Hypothalamus (tissue), 51 donors: ENCODE data around the gene PCGF1.

Experiments used
- DNase-seq, 51 donors: peaks; one replicate each; lab custom pipeline; 2025; lab: John Stamatoyannopoulos, UW

Gene PCGF1

DNA sequence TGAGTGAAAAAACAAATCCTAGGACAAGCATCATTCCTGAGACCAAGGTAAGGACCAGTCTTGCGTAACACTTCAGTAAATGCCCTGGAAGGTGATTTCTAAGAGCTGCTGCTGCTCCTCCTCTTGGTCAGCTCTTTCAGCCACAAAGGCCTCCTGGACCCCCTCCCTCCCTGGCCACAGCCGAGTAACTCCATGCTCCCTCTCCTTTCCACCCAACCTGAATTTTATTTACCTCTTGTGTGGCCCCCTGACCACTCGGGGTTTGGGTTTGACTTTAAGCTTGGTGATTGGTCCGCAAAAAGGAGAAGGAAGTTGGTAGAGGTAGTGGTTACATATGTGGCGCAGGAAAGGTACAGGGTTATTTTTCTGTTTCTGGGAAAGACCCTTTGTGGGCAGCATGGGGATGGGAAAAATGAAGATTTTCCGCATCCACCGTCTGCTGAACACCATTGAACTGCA is 31.4 kb upstream of the PCGF1 start:
- DNase-seq: no peak

DNA sequence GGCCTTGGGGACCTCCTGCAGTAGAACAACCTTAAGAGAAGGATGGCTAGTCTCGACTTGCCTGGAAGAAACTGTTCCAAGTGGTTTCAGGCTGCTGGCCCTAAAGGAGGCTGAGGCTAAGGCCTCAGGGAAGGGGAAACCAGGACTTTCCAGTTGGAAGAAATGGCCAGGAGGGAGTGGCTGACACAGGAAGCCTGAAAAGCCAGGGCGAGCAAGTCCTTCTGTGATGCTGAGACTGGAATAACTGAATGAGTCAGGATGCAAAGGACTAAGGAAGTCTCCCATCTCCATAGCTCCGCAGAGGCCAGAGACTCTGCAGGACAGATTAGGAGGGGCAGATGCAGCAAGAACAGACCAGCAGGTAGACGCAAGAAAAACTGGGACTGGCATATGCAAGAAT is 29.6 kb upstream of the PCGF1 start:
- DNase-seq: no peak

DNA sequence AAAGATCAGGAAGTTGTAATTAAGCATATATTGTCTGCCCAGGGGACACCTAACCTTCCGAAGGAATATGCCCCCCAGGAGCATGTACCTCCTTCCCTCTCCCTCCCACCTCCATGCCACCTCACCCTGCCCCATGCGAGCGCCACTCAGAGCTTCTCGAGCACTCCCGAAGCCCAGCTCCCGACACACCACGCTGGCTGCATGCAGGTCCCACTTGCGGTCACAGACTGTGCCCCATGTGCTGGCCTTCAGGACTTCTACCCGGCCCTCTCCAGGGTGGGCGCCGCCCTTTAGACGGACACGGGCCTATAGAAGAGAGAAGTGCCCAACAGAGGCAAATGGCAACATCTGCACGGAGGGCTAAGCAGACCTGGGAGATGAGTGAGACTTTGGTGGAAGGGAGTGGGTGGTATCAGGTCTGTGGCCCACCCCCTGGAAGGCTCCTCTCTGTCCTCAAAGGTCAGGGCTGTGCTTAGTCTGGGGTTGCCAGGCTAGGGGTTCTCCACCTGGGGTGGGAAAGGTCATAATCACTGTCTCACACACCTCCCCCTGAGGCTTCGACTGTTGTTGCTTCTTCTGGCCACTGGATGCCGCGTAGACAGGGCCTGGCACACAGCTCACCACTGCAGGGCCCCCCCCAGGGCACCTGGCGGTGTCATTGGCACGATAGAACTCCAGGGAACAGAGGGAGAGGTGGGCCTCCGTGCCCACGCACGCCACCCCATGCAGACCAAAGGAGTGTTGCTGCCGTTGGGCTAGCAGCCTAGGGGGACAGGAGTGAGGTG is 28.9 kb upstream of the PCGF1 start:
- DNase-seq: no peak

DNA sequence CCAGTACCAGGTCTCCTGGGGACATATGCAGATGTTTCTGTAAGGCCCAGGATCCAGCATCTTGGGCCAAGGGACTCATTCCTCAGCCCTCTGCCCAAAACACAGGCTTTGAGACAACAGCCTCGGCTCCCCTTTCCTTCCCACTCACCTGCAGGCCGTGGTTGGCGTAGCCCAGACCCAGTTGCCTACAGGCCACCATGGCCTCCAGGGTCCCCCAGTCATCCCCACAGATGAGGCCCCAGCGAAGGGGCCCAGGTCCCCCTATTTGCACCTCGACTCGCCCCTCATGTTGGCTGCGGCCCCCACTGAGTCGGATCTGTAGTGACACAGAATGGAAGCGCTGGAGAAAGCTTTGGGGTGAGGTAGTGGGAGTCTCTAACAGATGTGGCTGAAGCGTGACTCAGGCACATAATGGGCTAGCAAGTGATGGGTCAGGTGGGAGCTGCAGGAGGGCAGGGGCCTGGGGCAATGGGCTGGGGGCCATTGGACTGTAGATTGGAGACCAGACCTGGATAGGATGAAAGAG is 28.0 kb upstream of the PCGF1 start:
- no peak for DNase-seq

DNA sequence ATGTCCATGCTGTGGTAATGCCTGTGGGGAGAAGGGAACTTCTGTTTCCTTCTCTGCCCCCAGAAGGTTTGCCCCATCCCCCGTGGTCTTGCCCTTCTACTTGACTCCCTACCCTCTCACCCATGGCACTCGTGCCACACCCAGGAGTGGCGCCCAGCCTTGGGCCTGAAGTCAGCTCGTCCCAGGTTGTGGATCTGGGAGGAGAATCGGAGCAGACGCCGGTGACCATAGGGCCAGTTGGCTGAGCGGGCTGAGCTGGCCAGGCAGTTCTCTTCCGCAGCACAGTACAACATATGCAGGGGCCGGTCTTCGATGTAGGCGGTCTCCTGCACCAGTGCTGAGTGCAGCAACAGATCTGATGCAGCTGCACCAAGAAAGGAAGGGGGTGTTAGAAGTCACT is 26.9 kb upstream of the PCGF1 start:
- DNase-seq: no peak

DNA sequence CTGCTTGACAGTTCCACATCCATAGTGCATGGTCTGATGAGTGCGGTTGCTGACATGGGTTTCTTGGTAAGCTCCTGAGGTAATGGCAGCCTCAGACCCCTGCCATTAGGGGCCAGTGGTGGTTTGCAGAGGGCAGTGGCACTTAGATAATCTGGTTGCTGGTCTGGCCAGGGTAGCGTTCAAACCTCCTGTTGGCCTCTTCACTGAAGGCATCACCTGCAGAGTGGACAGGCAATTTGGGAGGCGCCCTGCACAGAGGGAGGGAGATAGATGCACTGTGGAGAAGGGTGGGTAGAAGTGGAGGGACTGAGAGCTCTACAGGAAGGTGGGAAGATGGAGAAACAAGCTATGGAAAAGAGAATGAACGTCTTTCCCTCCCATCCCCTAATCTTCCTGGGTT is 26.0 kb upstream of the PCGF1 start:
- no peak for DNase-seq

DNA sequence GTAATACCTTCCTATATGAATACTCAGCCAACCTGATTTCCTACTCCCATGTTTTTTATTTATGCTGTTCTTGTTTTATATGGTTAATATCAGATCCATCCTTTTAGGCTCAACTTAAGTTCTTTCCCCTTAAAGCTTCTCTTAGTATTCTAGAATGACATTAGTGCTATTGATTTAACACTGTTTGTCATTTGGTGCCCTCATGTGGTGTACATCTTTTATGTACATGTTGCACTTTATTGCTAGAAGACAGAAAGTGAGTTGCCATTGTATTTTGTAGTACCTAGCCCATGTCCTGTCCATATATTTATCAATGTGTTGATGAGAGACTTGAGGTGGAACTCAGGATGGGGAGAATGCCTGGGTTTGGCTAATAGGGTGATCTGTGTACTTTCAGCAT is 24.7 kb upstream of the PCGF1 start:
- DNase-seq: no peak

DNA sequence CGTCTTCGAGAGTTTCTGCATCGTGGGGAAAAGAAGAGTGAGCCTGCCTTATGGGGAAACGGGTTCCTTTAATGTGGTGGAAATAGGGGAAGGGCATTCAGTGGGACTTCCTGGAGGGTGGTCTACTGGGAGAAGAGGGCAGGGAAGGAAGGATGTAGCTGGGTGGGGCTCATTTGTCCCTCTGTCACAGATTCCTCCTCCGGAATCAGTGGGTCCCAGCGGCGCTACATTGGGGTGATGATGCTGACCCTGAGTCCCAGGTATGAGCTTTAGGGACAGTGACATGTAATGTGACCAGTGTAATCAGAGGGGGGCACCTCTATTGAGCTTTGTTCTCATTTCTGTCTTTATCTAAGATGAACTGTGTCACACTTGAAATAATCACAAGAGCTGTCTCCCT is 24.2 kb upstream of the PCGF1 start:
- DNase-seq: no peak

DNA sequence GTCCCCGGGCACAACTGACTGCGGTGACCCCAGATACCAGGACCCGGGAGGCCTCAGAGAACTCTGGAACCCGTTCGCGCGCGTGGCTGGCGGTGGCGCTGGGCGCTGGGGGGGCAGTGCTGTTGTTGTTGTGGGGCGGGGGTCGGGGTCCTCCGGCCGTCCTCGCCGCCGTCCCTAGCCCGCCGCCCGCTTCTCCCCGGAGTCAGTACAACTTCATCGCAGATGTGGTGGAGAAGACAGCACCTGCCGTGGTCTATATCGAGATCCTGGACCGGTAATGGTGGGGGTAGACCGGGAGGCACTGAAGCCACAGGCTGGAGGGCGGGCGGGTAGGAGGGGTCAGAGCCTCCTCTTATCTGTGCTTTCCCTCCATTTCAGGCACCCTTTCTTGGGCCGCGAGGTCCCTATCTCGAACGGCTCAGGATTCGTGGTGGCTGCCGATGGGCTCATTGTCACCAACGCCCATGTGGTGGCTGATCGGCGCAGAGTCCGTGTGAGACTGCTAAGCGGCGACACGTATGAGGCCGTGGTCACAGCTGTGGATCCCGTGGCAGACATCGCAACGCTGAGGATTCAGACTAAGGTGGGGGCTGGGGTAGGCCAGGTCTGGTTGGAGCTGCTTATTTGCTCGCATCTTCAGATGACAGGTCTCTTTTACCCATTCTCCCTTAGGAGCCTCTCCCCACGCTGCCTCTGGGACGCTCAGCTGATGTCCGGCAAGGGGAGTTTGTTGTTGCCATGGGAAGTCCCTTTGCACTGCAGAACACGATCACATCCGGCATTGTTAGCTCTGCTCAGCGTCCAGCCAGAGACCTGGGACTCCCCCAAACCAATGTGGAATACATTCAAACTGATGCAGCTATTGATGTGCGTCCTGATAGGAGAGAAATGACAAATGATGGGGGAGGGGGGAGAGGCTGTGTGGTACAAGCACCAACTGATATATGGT is 23.0 kb upstream of the PCGF1 start:
- peak in 26 of 51 donors; percentile 18 to 60 (median 38) for DNase-seq

DNA sequence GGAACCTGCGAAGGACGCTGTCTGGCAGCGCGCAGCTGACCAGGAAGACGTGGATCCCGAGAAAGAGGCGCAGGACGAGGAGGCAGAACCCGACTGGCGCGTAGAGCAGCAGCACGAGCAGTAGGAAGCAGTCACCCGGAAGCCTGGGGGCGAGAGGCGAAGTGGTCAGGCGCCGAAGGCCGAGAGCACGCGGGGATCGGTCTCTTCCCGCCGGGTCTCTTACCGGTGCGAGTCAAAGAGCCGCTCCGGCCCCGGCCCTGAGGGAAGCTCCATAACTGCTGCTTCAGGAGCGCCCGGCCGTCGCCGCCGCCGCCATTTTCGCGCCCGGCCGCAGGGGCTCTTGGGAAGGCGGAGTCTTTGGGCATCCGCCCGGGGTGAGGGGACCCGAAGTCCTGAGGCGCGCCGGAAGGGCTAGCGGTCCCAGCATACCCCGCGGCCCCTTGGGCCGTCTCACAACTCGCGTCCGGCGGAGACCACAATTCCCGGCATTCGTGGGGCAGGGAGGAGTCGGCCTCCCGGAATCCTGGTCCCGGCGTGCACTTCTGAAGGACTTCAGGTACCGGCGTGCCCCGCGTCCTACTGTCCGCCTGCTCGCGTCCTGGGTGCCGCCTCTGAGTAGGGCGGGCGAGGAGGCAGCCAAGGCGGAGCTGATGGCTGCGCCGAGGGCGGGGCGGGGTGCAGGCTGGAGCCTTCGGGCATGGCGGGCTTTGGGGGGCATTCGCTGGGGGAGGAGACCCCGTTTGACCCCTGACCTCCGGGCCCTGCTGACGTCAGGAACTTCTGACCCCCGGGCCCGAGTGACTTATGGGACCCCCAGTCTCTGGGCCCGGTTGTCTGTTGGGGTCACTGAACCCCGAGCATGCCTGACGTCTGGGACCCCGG is 22.1 kb upstream of the PCGF1 start, which contains the start of the genes AUP1 and HTRA2:
Gene AUP1, minus strand, starts transcription at position 350 of the 882 bp plus-strand sequence. Its CDS starts 77 bp downstream, at position 273.
Gene HTRA2, plus strand, starts transcription at position 577 of the 882 bp plus-strand sequence. Its CDS starts 74 bp downstream, at position 651.
- DNase-seq: peak; percentile 73 to 99 (median 98)

DNA sequence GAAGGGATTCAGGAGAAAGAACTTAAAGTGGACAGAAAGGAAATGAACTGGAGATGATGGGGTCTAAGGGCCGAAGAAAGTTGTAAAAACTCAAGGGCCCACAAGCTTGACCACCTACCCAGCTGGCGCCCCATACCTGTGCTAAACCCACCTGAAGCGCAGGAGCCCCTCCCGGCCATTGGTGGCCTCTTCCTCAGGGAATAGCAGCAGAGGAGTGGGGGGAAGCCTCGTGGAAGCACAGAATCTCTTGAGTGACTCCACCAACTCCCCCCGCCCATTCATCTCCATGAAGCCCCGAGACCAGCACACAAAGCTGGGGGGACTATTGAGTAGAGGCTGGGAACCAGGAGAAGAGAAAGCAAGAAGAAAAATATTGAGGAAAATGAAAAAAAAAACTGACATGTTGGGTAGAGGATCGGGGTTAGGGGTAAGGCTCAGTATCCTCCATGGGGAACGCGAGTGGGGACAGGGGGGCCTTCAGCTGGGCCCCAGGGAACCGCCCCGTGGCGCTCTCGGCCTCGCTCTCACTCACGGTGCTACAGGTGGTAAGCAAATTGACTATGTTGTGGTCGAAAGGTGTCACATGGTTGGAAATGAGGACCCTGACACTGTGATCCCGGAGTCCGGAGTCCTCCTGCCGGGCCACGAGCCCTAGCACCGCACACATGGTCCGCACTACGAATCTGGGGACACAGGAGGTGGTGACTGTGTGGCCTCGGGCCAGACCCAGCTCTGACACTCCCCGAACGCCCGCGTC is 21.3 kb upstream of the PCGF1 start:
- DNase-seq: peak in 1 of 51 donors; percentile 65

DNA sequence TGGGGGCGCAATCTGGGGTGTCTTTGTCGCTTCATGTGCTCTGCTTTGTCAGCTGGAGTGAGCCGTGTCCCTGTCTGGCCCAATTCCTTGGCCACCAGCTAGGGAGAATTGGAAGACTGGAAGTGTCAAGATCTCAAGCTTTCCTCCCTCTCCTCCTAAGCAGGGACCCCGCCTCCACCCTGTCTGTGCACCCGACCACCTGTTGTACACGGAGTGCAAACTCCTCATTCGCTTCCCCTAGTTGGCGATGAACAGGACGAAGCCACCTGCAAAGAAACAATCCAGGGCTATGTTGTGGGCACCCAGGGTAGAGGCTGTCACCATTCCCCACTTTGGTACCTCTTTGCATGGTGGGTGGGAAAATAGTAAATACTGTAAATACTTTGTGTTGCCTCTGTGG is 20.2 kb upstream of the PCGF1 start:
- DNase-seq: no peak

DNA sequence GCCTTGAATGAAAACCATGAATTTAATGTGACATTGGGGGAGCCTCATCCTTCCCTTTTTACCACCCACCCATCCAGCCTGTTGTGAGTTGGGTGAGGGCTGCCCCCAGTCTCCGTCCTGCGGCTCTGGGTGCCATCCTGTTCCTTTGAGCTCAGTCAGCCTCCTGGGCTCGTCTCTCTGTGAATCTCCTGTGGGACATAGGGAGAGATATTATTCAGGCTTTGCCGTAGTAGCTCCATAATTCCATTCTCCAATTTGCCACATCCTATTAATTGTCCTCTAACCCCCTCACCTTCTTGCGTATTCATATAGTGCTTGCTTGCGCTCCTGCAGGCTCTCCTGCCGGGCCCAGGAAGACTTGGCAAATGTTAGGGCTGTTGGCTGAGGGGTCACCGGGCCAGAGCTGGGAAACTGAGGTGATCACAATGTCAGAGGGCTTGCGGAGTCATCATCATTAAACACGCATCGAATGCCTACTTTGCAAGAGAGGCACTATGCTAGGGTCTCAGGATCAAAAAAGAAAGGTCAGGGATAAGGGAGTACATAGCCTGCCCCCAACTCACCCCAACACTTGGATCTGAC is 19.2 kb upstream of the PCGF1 start:
- DNase-seq: no peak

DNA sequence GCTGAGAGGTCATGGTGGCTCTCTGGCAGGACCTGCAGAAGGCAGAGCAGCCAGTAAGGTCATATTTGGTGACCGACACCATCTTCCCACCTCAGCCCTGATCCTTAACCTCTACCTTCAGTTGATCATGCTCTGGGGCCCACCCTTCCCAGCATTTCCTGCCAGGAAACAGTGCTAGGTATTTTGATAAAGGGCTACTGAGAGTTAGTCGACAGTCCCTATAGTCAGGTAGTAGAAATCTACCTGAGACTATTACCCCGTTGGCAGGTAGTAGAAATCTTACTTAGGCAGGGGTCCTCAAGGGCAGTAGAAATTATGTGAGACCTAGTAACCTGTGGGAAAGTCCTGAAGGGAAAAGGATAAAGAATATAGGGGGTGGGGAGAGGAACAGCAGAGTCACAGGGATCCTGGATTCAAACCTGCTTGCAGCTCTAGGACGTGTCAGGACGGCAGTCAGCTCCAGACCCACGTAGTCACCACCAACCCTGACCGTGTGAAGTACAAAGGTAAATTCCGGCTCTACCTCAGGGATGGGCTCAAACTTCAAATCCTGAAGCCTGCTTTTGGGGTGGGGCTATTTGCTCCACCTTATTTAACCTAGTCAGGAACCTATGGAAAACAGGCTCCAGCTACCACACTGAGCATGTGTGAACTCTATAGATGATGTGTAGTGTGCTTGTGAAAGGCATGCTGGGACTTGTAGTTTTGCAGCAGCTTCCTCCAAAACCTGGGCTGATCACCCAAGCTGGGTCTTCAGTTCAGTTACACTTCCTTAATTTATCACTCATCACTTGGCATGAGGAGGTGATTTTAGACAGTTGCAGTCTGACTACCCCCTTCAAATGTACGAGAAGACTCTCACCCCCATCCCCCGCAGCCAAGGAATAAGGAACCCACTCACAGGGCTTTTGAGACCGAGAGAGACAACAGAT is 18.5 kb upstream of the PCGF1 start, which contains the start of gene DQX1:
Gene DQX1, minus strand, starts transcription at position 515 of the 932 bp plus-strand sequence. Its CDS starts 502 bp downstream, at position 13.
- no peak for DNase-seq

DNA sequence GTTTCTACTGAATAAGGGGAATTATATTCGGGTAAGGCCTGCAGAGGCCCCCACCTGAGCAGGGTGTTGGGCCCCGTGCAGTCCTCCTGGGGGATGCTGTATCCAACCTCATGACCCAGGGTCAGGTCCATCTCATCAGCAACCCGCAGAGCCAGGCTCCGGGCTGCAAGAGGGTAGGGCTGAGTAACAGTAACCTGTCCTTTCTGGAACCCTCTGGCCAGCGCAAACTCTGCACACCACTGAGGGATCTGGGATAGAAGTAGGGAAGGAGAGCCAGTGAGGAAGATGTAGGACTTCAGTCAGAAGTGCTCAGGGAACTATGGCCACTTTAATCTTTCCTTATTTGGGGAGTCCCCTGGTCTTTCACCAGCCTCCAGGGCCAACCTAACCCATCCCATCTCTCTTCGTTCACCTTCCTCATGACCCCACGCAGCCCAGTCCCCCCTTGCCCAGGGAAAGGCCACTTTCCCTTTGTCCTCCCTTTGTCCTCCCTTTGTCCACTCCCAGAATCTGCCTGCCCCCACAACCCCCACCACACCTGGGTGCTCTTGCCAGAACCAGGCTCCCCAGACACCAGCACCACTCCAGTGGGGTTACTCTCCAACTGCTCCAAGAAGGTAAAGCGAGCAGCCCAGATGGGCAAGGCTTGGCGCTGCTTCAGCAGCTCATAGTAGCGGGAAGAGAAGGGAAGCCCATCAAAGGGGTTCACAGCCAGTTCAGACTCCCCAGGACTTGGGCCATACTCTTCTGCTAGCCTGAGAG is 17.6 kb upstream of the PCGF1 start:
- DNase-seq: no peak

DNA sequence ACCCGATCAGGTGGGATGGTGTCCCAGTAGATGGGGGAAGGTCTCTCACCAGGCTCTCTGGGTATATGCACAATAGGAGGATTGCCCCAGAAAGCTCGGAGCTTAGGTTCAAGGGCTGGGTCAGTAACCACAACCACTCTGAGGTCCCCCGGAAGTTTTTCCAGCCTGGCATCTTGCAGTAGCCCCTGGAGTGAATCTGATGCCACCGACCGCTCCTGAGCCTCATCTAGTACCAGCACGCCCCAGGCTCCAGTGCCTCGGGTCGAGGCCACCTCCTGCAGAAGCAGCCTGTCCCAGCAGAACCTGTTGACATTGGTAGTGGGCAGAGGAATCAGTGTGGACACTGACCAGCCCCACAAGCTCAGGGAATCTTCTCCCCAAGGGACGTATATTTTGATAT is 16.5 kb upstream of the PCGF1 start:
- no peak for DNase-seq

DNA sequence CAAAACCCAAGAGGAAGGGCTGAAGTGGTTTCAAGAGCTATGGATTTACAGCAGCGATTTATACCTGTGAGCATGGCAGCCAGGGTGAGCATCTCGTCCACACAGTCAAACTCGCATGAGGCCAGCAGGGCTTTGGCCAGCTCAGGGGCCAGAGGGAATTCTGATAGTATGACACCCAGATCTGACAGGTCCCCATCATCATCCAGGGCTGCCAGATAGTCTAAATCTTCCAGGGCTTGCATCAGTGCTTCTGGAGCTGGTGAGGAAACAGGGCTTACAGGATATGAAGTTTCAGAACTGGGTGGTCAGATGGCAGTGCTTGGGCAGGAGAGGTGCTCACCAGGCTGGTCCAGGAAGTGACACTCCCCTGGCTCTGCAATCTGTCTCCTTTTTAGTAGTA is 15.0 kb upstream of the PCGF1 start:
- DNase-seq: no peak
